T-helper 9 cell (primary cell): Measurements from ENCODE around the gene ENTPD8.

ENCODE experiments used
- DNase-seq: peaks from one replicate; pipeline ENCODE4 v3.0.0-alpha.2; 2020

ENTPD8 gene

DNA sequence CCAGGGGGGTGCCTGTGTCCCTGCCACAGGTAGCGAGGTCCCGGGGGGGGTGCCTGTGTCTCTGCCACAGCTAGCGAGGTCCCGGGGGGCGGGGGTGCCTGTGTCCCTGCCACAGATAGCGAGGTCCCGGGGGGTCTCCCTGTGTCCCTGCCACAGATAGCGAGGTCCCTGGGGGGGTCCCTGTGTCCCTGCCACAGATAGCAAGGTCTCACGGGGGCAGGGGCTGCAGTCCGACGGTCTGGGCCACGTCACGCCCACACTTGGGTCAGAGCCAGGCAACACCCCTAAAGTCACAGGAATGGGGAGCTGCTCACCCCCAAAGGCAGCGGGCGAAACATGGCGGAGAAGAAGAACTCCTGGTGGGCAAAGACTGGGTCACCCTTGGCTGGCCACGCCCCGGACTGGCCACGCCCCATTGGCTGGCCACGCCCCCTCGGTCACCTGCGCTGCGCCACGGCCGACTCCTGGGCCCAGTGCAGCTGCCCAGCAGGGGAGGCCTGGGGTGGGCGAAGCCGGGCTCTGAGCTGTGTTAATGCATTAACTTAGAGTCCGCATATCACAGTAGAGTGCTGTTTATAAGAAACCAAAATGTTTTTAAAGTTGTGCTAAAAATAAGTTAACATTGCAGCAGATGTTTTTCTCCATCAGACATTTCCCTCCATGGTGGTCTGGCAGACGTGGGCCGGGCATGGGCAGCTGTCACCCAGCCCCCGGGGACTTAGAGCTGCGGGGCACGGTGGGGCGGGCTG is 11.0 kb downstream of the ENTPD8 start:
- DNase-seq = no peak

DNA sequence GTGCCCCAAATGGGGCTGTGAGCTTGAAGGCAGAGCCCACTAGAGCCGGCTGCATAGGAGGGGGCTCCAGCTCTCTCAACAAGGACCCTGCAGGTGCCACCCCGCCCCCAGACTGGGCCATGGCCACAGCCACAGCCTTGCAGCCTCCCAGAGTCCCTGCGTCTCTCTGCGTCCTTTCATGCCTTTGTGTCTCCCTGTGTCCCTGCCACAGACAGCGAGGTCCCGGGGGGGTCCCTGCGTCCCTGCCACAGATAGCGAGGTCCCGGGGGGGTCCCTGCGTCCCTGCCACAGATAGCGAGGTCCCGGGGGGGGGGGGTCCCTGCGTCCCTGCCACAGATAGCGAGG is 11.6 kb downstream of the ENTPD8 start:
- no peak for DNase-seq

DNA sequence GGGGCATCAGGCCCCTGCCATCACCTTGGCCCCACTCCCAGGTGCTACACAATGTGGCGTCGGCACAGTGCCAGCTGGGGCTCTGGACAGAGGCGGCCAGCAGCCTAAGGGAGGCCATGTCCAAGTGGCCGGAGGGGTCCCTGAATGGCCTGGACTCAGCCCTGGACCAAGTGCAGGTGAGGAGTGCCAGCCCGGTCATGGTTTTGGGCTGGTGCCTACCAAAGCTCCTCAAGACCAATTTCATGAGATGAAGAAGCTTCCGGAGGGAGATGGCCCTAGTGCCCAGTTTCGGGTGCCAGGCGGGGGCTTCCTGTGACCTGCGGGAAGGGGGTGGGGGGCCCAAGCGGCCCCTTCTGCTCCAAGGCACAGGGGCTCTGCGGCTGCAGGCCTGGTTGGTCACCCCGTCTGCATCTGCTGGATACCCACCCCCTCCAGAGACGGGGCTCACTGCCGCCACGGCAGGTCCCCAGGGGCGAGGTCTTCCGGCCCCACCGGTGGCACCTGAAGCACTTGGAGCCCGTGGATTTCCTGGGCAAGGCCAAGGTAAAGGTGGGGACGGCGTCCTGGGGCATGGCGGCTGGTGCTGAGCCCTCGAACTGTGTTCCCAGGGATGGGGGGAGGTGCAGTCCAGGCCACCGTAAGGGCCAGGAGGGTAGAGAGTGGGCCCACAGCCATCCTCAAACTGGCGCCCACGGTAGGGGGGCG is 12.2 kb downstream of the ENTPD8 start:
- DNase-seq = no peak

DNA sequence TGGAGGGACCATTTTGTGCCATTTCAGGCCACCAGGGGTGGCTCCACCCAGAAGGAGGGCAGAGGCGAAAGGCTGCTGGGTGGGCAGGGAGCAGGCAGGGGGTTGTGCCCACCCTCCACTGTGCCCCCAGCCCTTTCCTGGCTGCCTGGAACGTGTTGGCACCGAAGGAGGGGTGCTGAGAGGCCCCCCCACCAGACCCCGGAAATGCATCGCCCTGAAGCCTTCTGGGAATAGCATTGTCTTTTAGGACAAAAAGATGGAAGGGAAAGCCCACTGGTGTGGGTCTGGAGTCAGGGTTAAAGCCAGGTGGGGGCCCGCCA is 12.9 kb downstream of the ENTPD8 start:
- no peak for DNase-seq

DNA sequence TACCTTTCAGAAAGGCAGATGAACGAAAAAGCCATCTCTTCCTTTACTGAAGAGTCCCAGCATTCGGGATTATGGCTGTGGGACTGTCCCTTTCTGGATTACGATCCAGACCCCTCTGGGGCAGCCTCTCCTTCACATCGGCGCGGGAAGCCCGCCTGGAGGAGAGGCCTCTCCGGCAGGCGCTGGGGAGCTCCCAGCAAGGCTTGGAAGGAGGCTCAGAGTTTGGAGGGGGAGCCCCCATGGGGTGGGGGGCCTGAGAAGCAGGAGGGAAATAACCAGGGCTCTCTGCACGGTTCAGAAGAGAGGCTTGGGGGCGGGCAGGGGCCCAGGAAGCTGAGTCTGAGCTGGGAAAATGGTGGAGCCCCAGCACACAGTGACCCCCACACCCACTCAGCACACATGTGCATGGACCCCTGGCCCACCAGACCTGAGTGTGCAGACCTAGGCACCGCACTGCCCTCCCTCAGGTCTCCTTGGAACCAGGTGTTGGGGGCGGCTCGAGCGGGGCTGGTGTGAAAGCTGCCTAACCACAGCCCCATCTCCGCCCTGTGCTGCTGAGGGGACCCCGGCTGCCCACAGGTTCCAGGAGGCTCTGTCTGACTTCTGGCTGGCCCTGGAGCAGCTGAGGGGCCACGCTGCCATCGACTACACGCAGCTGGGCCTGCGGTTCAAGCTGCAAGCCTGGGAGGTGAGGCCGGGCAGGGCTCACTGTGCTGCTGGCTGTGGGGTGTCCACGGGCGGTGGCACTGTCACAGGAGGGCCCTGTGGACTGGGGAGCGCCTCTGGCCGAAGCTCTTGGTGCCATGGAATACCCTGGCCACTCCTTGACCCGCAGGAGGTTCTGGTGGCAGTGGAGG is 13.5 kb downstream of the ENTPD8 start:
- no peak for DNase-seq

DNA sequence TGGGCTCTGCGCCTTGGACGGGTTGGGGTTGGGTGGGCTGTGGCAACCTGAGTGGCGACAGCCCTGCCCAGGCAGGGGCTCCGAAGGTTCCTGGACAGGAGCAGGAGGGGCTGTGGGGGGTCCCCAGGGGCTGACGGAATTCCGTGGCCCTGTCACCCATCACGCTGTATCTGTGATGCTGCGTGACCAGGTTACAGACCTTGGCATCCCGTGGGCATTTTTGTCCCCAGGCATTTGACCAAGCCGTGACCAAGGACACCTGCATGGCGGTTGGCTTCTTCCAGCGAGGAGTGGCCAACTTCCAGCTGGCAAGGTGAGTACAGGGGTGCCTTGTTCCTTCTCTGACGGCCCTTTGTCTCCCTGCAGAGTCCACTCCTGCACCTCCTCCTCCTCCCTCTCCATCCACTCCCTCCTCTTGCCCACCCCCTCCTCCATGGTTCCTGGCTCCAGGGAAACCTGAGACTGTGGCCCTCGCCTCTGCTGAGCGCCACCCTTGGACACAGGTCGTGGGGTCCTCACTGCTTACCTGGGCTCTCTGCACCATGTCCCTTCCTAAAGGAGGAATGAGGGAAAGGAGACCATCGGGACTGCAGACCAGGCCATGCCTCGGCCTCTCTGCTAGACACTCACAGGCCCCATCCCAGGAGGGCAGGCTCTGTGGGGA is 15.0 kb downstream of the ENTPD8 start:
- DNase-seq = no peak

DNA sequence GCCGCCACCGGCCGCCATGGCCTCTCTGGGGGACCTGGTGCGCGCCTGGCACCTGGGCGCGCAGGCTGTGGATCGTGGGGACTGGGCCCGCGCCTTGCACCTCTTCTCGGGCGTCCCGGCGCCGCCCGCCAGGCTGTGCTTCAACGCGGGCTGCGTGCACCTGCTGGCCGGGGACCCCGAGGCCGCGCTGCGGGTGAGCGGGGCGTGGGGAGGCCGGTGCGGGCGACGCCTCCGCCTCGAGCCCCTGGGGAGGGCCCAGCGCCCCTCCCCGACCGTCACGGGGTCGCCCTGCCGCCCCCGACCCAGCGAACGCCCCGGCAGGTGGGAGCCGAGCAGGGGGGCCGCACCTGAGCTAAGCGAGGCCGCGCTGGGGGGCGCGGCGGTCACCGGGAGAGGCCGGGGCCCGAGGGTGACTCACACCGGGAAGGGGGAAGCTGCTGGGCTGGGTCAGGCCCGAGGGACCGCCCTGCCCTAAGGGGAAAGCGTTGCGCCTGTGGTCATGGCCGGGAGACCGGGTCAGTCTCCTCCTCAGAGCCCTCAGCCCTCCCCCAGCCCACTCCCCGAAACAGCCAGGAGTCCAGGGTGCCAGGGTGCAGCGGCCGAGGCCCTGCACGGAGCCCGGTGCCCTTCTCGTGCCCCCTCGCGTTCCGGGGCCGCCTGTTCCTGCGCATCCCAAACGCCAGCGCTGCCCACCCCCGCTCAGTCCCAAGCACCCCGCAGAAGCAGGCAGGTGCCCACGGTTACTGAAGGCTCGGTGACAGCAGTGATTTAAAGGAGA is 17.5 kb downstream of the ENTPD8 start:
- DNase-seq = no peak

DNA sequence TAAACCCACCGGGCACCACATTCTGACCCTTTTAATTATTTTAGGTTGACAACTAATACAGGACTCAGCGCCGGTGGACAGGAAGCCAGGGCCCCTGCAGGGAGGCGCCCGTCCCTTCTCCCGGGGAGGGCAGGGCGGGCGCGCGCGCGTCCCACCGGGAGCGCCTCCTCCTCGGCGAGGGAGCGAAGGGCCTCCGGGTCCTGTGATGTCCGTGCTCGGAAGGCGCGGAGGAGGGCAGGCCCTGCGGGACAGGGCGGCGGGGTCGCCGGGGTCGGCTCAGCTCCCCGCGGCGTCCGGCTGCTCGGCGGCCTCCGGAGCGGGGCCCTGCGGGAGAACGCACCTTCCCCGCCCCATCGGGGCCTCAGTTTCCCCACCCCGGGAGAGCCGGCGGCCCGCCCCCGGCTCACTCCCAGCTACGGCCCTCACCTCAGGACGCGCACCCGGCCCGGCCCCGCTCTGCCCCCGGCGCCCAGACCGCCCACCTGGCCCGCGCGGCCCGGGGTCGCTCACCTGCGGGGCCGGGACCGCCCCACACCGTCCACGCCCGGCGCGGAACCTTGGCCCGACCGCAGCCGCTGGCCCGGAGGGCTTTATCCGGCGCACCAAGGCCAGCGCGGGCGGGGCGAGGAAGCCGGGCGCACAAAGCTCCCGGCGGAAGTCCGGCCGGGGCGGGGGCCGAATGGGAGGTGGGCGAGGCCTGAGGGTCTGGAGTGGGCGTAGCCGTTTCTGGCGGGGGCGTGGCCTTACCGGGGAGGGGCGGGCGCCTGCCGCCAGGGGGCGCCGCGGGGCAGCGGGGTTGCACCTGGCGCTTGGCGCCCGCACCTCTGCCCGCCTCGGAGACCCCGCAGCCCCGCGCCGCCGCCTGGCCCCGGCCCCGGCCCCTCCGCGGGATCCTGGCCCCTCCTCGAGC is 18.3 kb downstream of the ENTPD8 start, which contains the start of the genes EXD3 and NOXA1:
EXD3 (minus strand) TSS at position 559 of the 910 bp plus-strand sequence. CDS start 27,805 bp downstream, outside the sequence.
NOXA1 (plus strand) TSS at position 790 of the 910 bp plus-strand sequence. CDS start 137 bp downstream, outside the sequence.
- DNase-seq = peak; percentile 95

DNA sequence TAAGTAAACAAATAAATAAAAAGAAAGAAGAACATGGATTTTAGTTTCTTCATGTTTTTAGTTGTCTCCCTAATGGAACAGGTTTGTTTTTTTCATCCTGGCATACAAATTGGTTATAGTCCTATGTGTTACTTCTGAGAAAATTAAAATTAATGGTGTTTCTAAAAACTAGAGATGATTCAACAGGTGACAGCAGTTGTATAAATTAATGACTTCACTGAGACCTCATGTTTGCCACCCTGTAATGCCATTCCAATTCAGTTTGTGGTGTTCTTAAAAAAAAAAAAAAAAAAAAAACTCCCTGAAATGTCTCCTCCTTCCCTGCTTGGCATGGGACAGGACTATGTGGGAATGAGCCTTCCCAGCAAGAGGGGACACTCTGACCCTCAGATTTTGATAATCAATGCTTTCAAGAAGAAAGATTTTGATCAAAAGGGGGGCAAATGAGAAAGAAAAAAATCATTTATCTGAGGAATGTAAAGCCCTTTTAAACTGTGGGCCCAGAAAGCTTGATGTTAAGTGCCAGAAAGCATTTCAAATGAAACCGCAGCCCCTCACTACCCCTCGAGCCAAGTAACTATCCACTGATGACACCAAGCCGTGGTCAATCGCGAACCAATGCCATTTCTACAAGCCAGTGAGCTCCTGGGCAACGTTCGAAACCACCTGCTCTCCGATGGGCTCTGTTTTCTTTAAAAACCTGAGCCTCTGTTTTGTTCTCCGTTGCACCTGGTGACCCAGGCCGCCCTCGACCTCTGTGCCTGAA is 19.1 kb downstream of the ENTPD8 start:
- DNase-seq = no peak

DNA sequence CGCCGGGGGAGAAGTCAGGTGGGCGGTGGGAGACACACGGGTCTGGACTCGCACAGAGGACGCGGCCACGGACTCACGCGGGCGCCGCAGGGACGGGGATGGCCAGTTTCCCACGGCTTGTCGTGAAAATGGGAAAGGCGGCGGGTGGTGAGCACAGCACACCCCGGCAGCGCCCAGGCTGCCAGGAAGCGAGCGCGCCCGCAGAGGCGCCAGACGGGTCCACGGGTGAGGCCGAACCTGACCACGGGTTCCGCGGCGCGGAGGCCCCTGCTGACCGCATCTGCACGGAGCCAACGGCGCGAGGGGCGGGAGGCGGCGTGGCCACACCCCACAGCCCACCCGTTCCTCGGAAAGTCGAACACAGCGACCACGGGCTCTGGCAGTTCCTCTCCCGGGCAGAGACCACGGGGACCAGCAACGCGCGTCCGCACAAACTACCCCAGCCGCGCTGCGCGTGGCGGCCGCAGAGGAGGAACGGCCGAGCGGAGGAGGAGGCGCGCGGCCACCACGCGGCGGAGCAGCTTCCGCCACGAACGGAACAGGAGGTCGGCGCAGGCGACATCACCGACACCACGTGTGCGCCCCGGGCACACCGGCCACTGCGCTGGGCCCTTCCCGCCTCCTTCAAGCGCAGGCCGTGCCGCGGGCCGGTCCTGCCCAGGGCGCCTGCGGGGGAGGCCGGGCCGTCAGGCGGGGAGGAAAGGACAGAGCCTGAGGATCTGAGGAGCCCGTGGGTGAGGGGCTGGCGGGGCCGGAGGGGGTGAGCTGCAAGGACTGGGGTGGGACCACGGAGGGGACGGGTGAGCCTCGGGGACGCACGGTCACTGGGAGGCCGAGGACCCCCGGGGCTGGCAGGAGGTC is 23.8 kb downstream of the ENTPD8 start:
- DNase-seq = no peak

DNA sequence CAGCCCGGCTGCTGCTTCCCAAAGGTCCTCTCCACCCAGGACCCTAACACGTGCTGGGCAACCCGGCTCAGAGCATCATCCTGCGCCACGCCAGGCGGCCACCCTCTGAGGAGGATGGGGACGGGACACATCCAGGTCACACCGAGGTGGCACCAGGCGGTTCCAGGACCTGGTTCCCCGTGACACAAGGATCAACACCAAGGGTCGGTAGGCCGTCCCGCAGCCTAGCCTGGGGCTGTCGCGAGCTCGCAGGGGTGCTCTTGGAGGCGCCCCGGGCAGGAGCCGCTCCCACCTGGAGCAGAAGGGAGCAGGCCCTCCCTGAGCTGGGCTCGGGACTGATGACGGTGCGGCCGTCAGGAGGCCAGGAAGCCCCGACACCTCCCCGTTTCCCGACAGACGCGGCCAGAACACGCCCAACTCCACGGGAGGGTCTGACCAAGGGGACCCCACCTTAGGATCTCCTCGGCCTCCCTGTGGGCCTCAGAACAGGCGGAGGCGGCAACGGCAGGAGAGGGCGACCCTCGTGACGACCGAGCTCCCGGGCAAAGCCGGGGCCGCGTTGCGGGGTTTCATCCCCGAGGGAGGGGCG is 24.5 kb downstream of the ENTPD8 start:
- DNase-seq = no peak

DNA sequence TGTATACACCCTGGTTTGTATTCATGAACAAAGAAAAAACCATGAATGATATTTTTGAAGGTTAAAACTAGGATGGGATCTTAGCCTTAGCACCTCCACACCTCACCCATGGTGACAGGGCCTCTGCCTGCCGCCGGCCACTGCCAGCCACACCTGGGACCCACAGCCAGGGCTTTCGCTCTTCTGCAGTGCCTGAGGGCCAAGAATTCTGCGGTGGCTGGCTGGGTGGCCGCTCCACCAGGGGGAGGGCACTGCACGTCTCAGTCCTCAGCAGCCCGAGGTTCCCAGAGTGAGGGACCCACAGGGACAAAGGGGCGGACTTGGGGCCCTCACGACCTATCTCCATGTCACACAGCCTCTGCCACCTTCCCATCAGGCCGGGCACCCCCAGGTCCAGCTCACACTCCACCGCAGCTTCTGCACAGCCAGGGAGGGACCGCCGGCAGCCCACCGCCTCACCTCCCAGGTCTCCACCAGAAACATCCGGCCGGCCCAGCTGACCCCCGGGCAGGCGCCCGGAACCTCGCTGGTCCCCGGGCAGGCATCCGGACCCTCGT is 25.1 kb downstream of the ENTPD8 start:
- DNase-seq = no peak

DNA sequence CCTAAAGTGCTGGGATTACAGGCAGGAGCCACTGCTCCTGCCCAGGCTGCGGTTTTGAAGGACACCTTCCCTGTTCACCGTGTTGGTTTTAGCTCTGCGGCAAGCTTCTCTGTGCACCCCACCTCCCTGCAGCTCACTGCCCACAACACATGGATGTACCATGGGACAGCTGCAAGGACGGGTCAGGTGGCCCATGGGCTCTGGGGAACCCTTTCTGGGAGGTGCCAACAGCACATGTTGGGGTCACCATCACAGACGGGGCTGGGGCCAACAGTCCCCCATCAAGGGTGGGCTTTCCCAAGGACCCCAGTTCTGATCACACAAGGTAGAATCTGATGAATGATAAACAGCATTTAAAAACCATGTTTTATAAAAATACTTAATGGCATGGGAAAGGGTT is 25.7 kb downstream of the ENTPD8 start:
- no peak for DNase-seq

DNA sequence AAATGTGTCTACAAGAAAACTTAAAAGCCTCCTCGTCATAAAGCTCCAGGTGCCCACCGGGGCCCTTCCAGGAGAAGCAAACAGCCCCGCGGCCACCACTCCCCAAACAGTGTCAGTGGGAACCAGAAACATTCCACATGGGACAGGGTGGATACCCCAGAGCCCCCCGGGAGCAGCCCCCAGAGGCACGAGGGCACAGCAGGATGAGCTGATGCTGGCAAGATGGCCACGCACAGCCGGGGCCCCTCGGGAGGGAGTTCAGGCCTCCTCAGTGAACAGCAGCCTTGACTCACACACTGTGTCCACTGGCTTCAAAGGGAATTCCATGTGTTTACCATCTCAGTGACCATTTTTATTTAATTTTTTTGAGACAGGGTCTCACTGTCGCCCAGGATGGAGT is 28.7 kb downstream of the ENTPD8 start:
- no peak for DNase-seq

DNA sequence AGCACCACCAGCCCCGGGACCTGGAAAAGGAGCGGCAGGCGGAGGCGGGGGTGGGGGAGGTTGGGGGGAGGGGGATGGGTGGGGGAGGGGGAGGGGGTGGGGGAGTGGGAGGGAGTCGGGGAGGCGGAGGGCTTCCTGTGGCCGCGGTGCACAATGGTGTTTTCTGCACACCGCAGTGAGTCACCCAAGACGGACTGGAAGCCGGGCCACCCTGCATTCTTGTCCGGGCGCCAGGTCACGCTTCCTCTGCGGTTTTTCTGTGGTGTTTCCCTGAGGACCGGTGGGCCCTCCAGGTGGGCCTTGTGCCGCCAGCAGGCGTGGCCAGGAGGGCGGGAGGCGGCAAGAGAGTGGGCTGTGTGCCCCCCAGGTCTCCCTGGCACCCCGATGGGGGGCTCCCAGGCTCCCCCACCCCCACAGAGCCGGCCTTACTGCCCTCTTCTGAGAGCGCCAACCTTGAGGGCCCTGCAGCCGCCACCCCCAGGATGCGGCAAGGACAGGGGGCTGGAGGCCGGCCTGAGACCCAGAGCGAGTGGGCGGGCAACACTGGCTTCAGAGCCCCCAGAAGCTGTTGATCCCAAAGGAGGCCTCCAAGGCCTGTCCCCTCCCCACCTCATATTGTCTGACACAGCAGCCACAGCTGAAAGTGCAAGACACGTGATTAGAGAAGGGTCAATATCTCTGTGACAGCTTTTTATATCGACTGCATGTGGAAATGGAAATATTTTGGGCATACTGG is 29.3 kb downstream of the ENTPD8 start:
- no peak for DNase-seq

DNA sequence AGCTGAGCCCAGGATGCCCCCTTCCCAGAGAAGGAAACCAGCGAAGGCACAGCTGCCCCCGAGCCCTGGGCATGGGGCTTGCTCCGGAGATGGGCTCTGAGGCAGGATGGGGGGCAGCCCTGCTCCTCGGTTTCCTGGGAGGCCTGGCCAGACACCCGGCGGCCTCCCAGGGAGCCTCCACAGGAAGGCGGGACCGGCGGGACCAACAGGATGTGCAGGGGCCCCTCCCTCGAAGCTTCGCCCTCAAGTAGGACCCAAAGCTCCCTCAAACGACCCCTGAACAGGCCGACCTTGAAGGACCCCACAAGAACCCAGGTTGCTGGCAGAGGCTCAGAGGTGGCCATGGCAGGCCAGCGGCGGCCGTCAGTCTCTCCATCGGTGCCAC is 29.9 kb downstream of the ENTPD8 start:
- no peak for DNase-seq

DNA sequence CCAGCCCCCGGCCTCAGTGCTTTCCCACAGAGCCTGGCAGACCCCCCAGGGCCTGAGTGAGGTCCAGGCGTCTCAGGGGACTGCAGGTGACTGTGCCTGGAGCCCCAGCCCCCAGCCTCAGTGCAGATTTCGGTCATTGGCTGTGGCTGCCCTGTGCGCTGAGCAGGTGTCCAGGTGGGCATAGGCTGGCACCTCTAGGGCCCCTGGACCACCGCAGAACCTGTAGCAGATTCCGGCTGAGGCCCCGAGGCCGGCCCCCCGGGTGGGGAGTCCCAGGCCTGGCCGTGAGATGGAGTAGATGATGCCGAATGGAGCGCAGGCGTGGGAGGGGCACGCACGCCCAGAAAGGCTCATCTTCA is 30.3 kb downstream of the ENTPD8 start:
- no peak for DNase-seq
